ENCODE results near the gene LMF1.

DNA sequence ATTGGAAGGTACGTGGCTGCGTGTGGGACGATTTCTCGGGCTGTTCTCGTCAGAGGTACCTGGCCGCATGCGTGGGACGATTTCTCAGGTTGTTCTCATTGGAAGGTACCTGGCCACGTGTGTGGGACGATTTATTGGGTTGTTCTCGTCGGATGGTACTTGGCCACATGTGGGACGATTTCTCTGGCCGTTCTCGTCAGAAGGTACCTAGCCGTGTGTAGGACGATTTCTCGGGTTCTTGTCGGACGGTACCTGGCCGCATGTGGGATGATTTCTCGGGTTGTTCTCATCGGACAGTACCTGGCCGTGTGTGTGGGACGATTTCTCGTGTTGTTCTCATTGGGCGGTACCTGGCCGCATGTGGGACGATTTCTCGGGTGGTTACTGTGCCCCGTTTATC is 120.1 kb downstream of the LMF1 start:
- TF ChIP-seq ZFP36 (IDR thresholded peaks at IDR 0.05; ENCODE audit: low read depth, low read length, partially characterized antibody) (no peak), MLX (CRISPR knock-in tag; conservative IDR thresholded peaks at IDR 0.05) (no peak), CCNT2 (IDR thresholded peaks at IDR 0.05; ENCODE audit: borderline replicate concordance, extremely low read depth, insufficient read length, low read depth, low read length) (no peak), YY1 (IDR thresholded peaks at IDR 0.05; ENCODE audit: borderline replicate concordance in 1 of 3, control insufficient read depth in 1 of 3, extremely low read depth in 1 of 3, insufficient read depth in 3 of 3, insufficient read length in 1 of 3, insufficient replicate concordance in 2 of 3, low read depth in 1 of 3, low read length in 2 of 3) (no peak), ZBTB7A (IDR thresholded peaks at IDR 0.05; ENCODE audit: borderline replicate concordance, control insufficient read depth, low read depth, low read length) (no peak), POLR2AphosphoS5 (IDR thresholded peaks at IDR 0.05; ENCODE audit: control insufficient read depth, insufficient read depth, low read depth, low read length) (no peak)
- TF ChIP-seq, protein P1, sequence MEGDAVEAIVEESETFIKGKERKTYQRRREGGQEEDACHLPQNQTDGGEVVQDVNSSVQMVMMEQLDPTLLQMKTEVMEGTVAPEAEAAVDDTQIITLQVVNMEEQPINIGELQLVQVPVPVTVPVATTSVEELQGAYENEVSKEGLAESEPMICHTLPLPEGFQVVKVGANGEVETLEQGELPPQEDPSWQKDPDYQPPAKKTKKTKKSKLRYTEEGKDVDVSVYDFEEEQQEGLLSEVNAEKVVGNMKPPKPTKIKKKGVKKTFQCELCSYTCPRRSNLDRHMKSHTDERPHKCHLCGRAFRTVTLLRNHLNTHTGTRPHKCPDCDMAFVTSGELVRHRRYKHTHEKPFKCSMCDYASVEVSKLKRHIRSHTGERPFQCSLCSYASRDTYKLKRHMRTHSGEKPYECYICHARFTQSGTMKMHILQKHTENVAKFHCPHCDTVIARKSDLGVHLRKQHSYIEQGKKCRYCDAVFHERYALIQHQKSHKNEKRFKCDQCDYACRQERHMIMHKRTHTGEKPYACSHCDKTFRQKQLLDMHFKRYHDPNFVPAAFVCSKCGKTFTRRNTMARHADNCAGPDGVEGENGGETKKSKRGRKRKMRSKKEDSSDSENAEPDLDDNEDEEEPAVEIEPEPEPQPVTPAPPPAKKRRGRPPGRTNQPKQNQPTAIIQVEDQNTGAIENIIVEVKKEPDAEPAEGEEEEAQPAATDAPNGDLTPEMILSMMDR (IDR thresholded peaks at IDR 0.05 in 2 of 3, conservative IDR thresholded peaks at IDR 0.05 in 1 of 3; ENCODE audit: insufficient read depth in 2 of 3, low read depth in 1 of 3, low read length in 3 of 3) = no peak
- TF ChIP-seq, protein P2, sequence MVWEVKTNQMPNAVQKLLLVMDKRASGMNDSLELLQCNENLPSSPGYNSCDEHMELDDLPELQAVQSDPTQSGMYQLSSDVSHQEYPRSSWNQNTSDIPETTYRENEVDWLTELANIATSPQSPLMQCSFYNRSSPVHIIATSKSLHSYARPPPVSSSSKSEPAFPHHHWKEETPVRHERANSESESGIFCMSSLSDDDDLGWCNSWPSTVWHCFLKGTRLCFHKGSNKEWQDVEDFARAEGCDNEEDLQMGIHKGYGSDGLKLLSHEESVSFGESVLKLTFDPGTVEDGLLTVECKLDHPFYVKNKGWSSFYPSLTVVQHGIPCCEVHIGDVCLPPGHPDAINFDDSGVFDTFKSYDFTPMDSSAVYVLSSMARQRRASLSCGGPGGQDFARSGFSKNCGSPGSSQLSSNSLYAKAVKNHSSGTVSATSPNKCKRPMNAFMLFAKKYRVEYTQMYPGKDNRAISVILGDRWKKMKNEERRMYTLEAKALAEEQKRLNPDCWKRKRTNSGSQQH (CRISPR knock-in tag; IDR thresholded peaks at IDR 0.05) = no peak

Measured in K562 (cell line).